HepG2 (cell line): Measurements from ENCODE around the gene LCE1E. TPM values are rescaled to one million over a fixed set of nuclear protein-coding genes. Genes with fewer than 3 reads are reported as not detected.
A peak's percentile ranks its signal among the peaks of the same experiment; 100 is the strongest.

Experiments used
- ATAC-seq: fragments of 200-7000 bp; cut with Tn5 transposase; 3 replicates; pipeline ENCODE4 v1.9.1; 2020; ENCODE audit warnings: mild to moderate bottlenecking, moderate library complexity
- BruUV-seq: library from RNA; stranded (reverse); fragments of 400-500 nt; replicated peaks from 2 replicates; lab custom pipeline; 2021; lab: Mats Ljungman, UMichigan
- CTCF ChIA-PET: fragments of 300-600 bp; formaldehyde crosslinking; extraction: SDS; loops from one replicate; lab custom pipeline; 2021; ENCODE audit warnings: low total read pairs, inconsistent platforms, low intra/inter-chr PET ratio; lab: Yijun Ruan, JAX
- POLR2A ChIA-PET: fragments of 350-600 bp; sonication (Branson Sonifier 250); formaldehyde crosslinking; loops from one replicate; lab custom pipeline; 2020; ENCODE audit warnings: antibody characterized with exemption, inconsistent platforms; lab: Yijun Ruan, JAX
- DNase-seq: peaks from one replicate; pipeline ENCODE4 v3.0.0-alpha.2; 2015; ENCODE audit warnings: low spot score
- FAIRE-seq: peaks from 3 replicates; lab custom pipeline; 2011; peaks lifted over from hg19 to GRCh38; lab: Jason Lieb, UNC
- H2AFZ ChIP-seq: one replicate; pipeline ENCODE4 v1.6.1; 2011; ENCODE audit warnings: low read length, inconsistent platforms
- H3K27ac ChIP-seq: fragments of 300-600 bp; 3 replicates; pipeline ENCODE4 v1.8.0; 2011; ENCODE audit warnings: mixed run types, mild to moderate bottlenecking, mixed read lengths, low read length, inconsistent platforms; ENCODE audit not compliant: insufficient read depth; ENCODE audit errors: extremely low read length
- H3K27me3 ChIP-seq, 2 experiments: fragments of 200-600 bp in 1 of 2; 2 replicates in 1 of 2; 3 replicates in 1 of 2; pipeline versions ENCODE4 v1.6.0 to v1.8.0; 2011; ENCODE audit warnings: low read length in 2 of 2, mild to moderate bottlenecking in 2 of 2, moderate library complexity in 2 of 2, inconsistent platforms in 1 of 2; ENCODE audit not compliant: insufficient read depth in 2 of 2, control insufficient read depth in 1 of 2
- H3K36me3 ChIP-seq, 2 experiments: fragments of 200-600 bp in 1 of 2; replicated peaks in 1 of 2; 2 replicates in 1 of 2; 3 replicates in 1 of 2; pipeline versions ENCODE4 v1.5.1 to v1.8.0; 2011; ENCODE audit warnings: low read length in 2 of 2, inconsistent platforms in 1 of 2; ENCODE audit not compliant: insufficient read depth in 2 of 2, control insufficient read depth in 1 of 2
- H3K4me1 ChIP-seq: 2 replicates; pipeline ENCODE4 v1.5.1; 2012; ENCODE audit warnings: low read length, inconsistent platforms; ENCODE audit not compliant: insufficient read depth
- H3K4me2 ChIP-seq: 2 replicates; pipeline ENCODE4 v1.6.0; 2011; ENCODE audit warnings: low read depth, low read length, inconsistent platforms
- H3K4me3 ChIP-seq, 3 experiments: fragments of 200-600 bp in 1 of 3; sonication (generic), shearing (Covaris generic) in 1 of 3; replicated peaks in 1 of 3; 2 replicates each; pipeline ENCODE4 v1.5.1; 2011 to 2016; ENCODE audit warnings: low read length in 3 of 3, inconsistent platforms in 2 of 3, low read depth in 2 of 3, mild to moderate bottlenecking in 2 of 3, control low read depth in 1 of 3, mixed read lengths in 1 of 3; ENCODE audit not compliant: insufficient read depth in 1 of 3
- H3K79me2 ChIP-seq: one replicate; pipeline ENCODE4 v1.6.1; 2011; ENCODE audit warnings: low read length, inconsistent platforms; ENCODE audit not compliant: insufficient read depth
- H3K9ac ChIP-seq: 2 replicates; pipeline ENCODE4 v1.6.0; 2011; ENCODE audit warnings: mild to moderate bottlenecking, low read depth, low read length, inconsistent platforms; ENCODE audit not compliant: insufficient read depth
- H3K9me3 ChIP-seq: 2 replicates; pipeline ENCODE4 v1.5.1; 2012; ENCODE audit warnings: mild to moderate bottlenecking, low read length
- H4K20me1 ChIP-seq: 2 replicates; pipeline ENCODE4 v1.6.0; 2011; ENCODE audit warnings: inconsistent platforms, mild to moderate bottlenecking, low read length, moderate library complexity; ENCODE audit not compliant: insufficient read depth
- CCDC6 ChIP-seq: sonication (generic); formaldehyde crosslinking; IDR thresholded peaks from 2 replicates; pipeline ENCODE4 v1.8.1; 2022; ENCODE audit warnings: mild to moderate bottlenecking, missing genetic modification reagents, moderate library complexity
- CHD2 ChIP-seq: IDR thresholded peaks from 2 replicates; pipeline ENCODE4 v1.6.1; 2011; ENCODE audit warnings: low read depth, low read length, improper control_type of control experiment
- FOXA1 ChIP-seq, 2 experiments: fragments of 450-650 bp in 1 of 2; sonication (generic) in 1 of 2; formaldehyde crosslinking in 1 of 2; IDR thresholded peaks; 2 replicates each; pipeline versions ENCODE4 v1.4.0 to v1.6.1; 2016 to 2020; ENCODE audit warnings: missing genetic modification reagents in 1 of 2
- HOXA7 ChIP-seq: sonication (generic); formaldehyde crosslinking; IDR thresholded peaks from 2 replicates; pipeline ENCODE4 v1.8.1; 2022; ENCODE audit warnings: mild to moderate bottlenecking, missing genetic modification reagents, moderate library complexity
- JUND ChIP-seq: sonication (generic); formaldehyde crosslinking; IDR thresholded peaks from 2 replicates; pipeline ENCODE4 v1.8.0; 2022; ENCODE audit warnings: mild to moderate bottlenecking, missing genetic modification reagents
- MED8 ChIP-seq: sonication (generic); formaldehyde crosslinking; IDR thresholded peaks from 2 replicates; pipeline ENCODE4 v1.8.1; 2023; ENCODE audit warnings: mild to moderate bottlenecking, missing genetic modification reagents; ENCODE audit not compliant: insufficient replicate concordance
- NR2F2 ChIP-seq: IDR thresholded peaks from 2 replicates; pipeline ENCODE4 v1.6.1; 2012; ENCODE audit warnings: low read depth, inconsistent platforms, borderline replicate concordance
- RBM22 ChIP-seq: fragments of 200-400 bp; formaldehyde crosslinking; optimal IDR thresholded peaks from 2 replicates; pipeline ENCODE3; 2017; ENCODE audit warnings: mild to moderate bottlenecking, low read length, moderate library complexity
- SOX13 ChIP-seq, 3 experiments: fragments of 450-650 bp in 1 of 3; sonication (generic) in 1 of 3; formaldehyde crosslinking in 1 of 3; IDR thresholded peaks in 2 of 3; conservative IDR thresholded peaks in 1 of 3; 2 replicates each; pipeline versions ENCODE4 v1.5.0 to v1.6.1; 2016 to 2020; ENCODE audit warnings: antibody characterized with exemption in 1 of 3, mild to moderate bottlenecking in 1 of 3, missing compliant biosample characterization in 1 of 3, missing genetic modification reagents in 1 of 3, moderate library complexity in 1 of 3
- SOX5 ChIP-seq: IDR thresholded peaks from 2 replicates; pipeline ENCODE4 v1.6.1; 2016; ENCODE audit warnings: borderline replicate concordance
- ZBTB42 ChIP-seq: sonication (generic); formaldehyde crosslinking; IDR thresholded peaks from 2 replicates; pipeline ENCODE4 v1.5.0; 2020; ENCODE audit warnings: mild to moderate bottlenecking, missing genetic modification reagents
- ZBTB7A ChIP-seq: sonication (generic); formaldehyde crosslinking; IDR thresholded peaks from 2 replicates; pipeline ENCODE4 v1.8.0; 2022; ENCODE audit warnings: mild to moderate bottlenecking, missing genetic modification reagents
- ZFP37 ChIP-seq: sonication (generic); formaldehyde crosslinking; IDR thresholded peaks from 2 replicates; pipeline ENCODE4 v1.4.0; 2020; ENCODE audit warnings: missing genetic modification reagents, borderline replicate concordance
- ZNF276 ChIP-seq: sonication (generic); formaldehyde crosslinking; IDR thresholded peaks from 2 replicates; pipeline ENCODE4 v1.4.0; 2020; ENCODE audit warnings: mild to moderate bottlenecking, low read depth, missing genetic modification reagents
- ZNF296 ChIP-seq: sonication (generic); formaldehyde crosslinking; conservative IDR thresholded peaks from 2 replicates; pipeline ENCODE4 v1.5.0; 2020; ENCODE audit warnings: mild to moderate bottlenecking, missing genetic modification reagents
- ZNF44 ChIP-seq: sonication (generic); formaldehyde crosslinking; IDR thresholded peaks from 2 replicates; pipeline ENCODE4 v1.5.1; 2020; ENCODE audit warnings: mild to moderate bottlenecking, missing genetic modification reagents
- ZNF747 ChIP-seq: sonication (generic); formaldehyde crosslinking; IDR thresholded peaks from 2 replicates; pipeline ENCODE4 v1.8.1; 2023; ENCODE audit warnings: missing genetic modification reagents, mild to moderate bottlenecking, borderline replicate concordance
- ZNF792 ChIP-seq: IDR thresholded peaks from 2 replicates; pipeline ENCODE4 v1.6.1; 2016
- WGBS: methylation state at CpG from one replicate; pipeline ENCODE4 v1.1.6; 2017; ENCODE audit warnings: low lambda C conversion rate; 5-methylcytosine and 5-hydroxymethylcytosine counted together
- in situ Hi-C: cut with HindIII; loops from 2 replicates; pipeline ENCODE4 v1.10.0; 2017; ENCODE audit warnings: low pct_unique_long_range_greater_than_20kb; ENCODE audit not compliant: extremely low pct_ligation_motif_present
- intact Hi-C: fragments of 100-400 bp; cut with micrococcal nuclease; formaldehyde crosslinking; loops from one replicate; pipeline ENCODE4 v1.10.0; 2022; ENCODE audit not compliant: unreplicated experiment
- polyA plus RNA-seq, 8 experiments: library from polyadenylated mRNA; depleted of rRNA in 3 of 8; stranded (reverse) in 7 of 8; unstranded in 1 of 8; fragments of >200 nt; fragmentation: Illumina TruSeq in 4 of 8; extraction: Trizol in 4 of 8; gene quantifications; 2 replicates each; pipeline versions ENCODE4 v1.2.1 to v1.2.3, GENCODE V29; 2011 to 2016; ENCODE audit warnings: low read depth in 4 of 8, missing spikeins in 1 of 8, mixed read lengths in 1 of 8; ENCODE audit not compliant: insufficient read depth in 1 of 8
- total RNA-seq, 5 experiments: library from RNA; depleted of rRNA; stranded (reverse); fragments of >200 nt; fragmentation: Illumina TruSeq; extraction: Trizol; gene quantifications; 2 replicates each; pipeline ENCODE4 v1.2.3, GENCODE V29; 2016; ENCODE audit warnings: low read depth in 1 of 5

The LCE1E gene
- total and polyA plus RNA-seq, 2 of the 13 experiments (the other 11 are each of a cell fraction or from before 2014, with no cell fraction given) = 0.12 TPM; not detected in 1

GRCh38 chr1:152745765-152746444 is 40.2 kb upstream of the LCE1E start (continued):
- TF ChIP-seq SOX13 (IDR thresholded peaks at IDR 0.05) = no peak
- TF ChIP-seq SOX13 (CRISPR knock-in tag; conservative IDR thresholded peaks at IDR 0.05 in 1 of 2, IDR thresholded peaks at IDR 0.05 in 1 of 2) = peak in 1 of 2 experiments; percentile 86; a peak in 2 of 4 replicates
- TF ChIP-seq FOXA1 (IDR thresholded peaks at IDR 0.05) = no peak
- TF ChIP-seq FOXA1 (CRISPR knock-in tag; IDR thresholded peaks at IDR 0.05) = no peak
- peak; percentile 58; the same call in 1 of the 2 replicates for TF ChIP-seq NR2F2
- no peak for TF ChIP-seq ZBTB42 (CRISPR knock-in tag)
- TF ChIP-seq RBM22 = no peak
- TF ChIP-seq ZNF747 (CRISPR knock-in tag) = no peak
- peak; percentile 67; the same call in 1 of the 2 replicates for TF ChIP-seq SOX5 (CRISPR knock-in tag)
- no peak for TF ChIP-seq ZNF44 (CRISPR knock-in tag)

GRCh38 chr1:152747831-152748230 is 38.2 kb upstream of the LCE1E start:
- H3K9me3 ChIP-seq = no peaks in the 10 kb centered on the region
- no peak overlapping the region for H2AFZ ChIP-seq
- no peak for ATAC-seq
- 0% methylated on average over 1 of the region's 1 CpG for WGBS
- CTCF ChIA-PET = no interaction called here
- H3K27ac ChIP-seq = no peak overlapping the region
- no peaks in the 10 kb centered on the region for H3K79me2 ChIP-seq
- H3K4me2 ChIP-seq = no peak overlapping the region
- no peaks in the 10 kb centered on the region for H4K20me1 ChIP-seq
- intact Hi-C loops (no loop called here), in situ Hi-C loops (no loop called here)
- H3K27me3 ChIP-seq = no peaks in the 10 kb centered on the region
- DNase-seq = no peak
- H3K4me3 ChIP-seq = no peak overlapping the region
- BruUV-seq = no TSS peak
- H3K9ac ChIP-seq = no peak overlapping the region
- FAIRE-seq = no peak
- POLR2A ChIA-PET = no interaction called here
- peaks cover 19% of the 10 kb centered on the region for H3K4me1 ChIP-seq
- H3K36me3 ChIP-seq = no peaks in the 10 kb centered on the region
- TF ChIP-seq MED8 (CRISPR knock-in tag) (no peak), ZNF276 (no peak), HOXA7 (CRISPR knock-in tag) (no peak), CCDC6 (CRISPR knock-in tag) (no peak), JUND (no peak), ZBTB7A (CRISPR knock-in tag) (no peak), ZNF792 (CRISPR knock-in tag) (no peak), ZFP37 (CRISPR knock-in tag) (no peak), CHD2 (no peak), ZNF296 (CRISPR knock-in tag) (no peak)
